Measurements from ENCODE around the gene KDM2A. TPM values are rescaled to one million over a fixed set of nuclear protein-coding genes. Genes with fewer than 3 reads are reported as not detected.
"Not testable (repeated sequence)": the region's sequence is repeated elsewhere in the genome, so short reads cannot be mapped to it uniquely, and the experiment has no call there.

Gene KDM2A
- total and polyA plus RNA-seq, 2 donors (not counting 3 experiments of a cell fraction or from before 2014, with no cell fraction given): 72.2 to 79.5 TPM

DNA sequence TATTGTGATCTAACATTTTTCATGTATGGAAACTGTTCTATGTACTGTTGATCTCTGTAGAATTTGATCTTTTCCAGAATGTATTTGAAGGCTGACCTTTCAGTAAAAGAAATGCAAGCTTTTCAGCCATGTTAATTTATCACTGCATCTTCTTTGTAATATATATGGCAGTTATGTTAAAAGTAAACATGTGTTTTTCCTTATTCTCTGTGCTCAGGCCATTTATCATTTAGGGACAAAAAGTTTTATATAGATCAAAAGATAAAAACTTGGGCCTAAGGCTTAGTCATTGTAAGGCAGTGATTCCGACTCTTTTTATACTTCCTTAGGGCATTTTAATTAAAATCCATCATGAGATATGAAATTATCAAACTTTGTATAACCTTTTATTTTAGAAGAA lies 48.7 kb downstream of the KDM2A start:
- intact Hi-C loops (cut with micrococcal nuclease): loop anchor here (1.0 to 5.0 kb wide), 3 partner anchors 48 to 86 kb away; partner anchors contain the start of gene KDM2A
- no peak for FAIRE-seq
- Histone ChIP-seq H3K9me3 (replicated peaks; ENCODE audit: control insufficient read depth, insufficient read depth, low read length) (no peaks in the 10 kb centered on the region), H2AFZ (ENCODE audit: low read depth, low read length) (no peak overlapping the region), H3K79me2 (ENCODE audit: control insufficient read depth, insufficient read depth, low read length) (peaks cover 77% of the 10 kb centered on the region), H3K9me1 (replicated peaks; ENCODE audit: control insufficient read depth, extremely low read depth, insufficient read depth, low read length) (no peaks in the 10 kb centered on the region), H3K9ac (replicated peaks; ENCODE audit: extremely low read depth, insufficient read depth, low read length) (no peak overlapping the region), H3K4me2 (ENCODE audit: insufficient read depth, low read length) (peak overlapping the region; percentile 47), H3K4me3 (replicated peaks in 1 of 3; ENCODE audit: insufficient read depth in 1 of 3, low read depth in 1 of 3, low read length in 3 of 3) (no peak overlapping the region), H3K27ac (ENCODE audit: insufficient read depth, low read depth, low read length) (no peak overlapping the region), H4K20me1 (replicated peaks; ENCODE audit: control insufficient read depth, extremely low read depth, insufficient read depth, low read length) (no peaks in the 10 kb centered on the region), H3K27me3 (ENCODE audit: control insufficient read depth in 2 of 2, insufficient read depth in 2 of 2, low read length in 2 of 2) (no peaks in the 10 kb centered on the region), H3K36me3 (ENCODE audit: control insufficient read depth in 2 of 2, extremely low read depth in 1 of 2, insufficient read depth in 2 of 2, low read length in 2 of 2) (peaks cover 0 to 3% of the 10 kb centered on the region in 2 experiments), H3K4me1 (ENCODE audit: control insufficient read depth, extremely low read depth, insufficient read depth, low read length) (peaks cover 12% of the 10 kb centered on the region)
- ChIA-PET POLR2A (interaction anchor here (0.6 kb wide), 1 partner anchor 208 kb away, joined by 12 read pairs; no protein-coding TSS in a partner anchor), CTCF (interaction anchor here (0.8 to 1.7 kb wide), 15 partner anchors 9 to 77 kb away, joined by 3 to 12 read pairs (median 5); partner anchors contain the start of gene KDM2A)
- BruUV-seq (replicated peaks): no TSS peak
- dilution Hi-C loops (cut with MboI; ENCODE audit: extremely low pct_ligation_motif_present, low sequenced_read_pairs): no loop called here
- TF ChIP-seq GATA2 (IDR thresholded peaks at IDR 0.05; ENCODE audit: insufficient read depth, insufficient read length, low read depth, low read length) (peak; percentile 33), POLR2AphosphoS5 (IDR thresholded peaks at IDR 0.05; ENCODE audit: insufficient read depth, low read depth, low read length) (no peak), POLR2A (IDR thresholded peaks at IDR 0.05; ENCODE audit: low read depth, low read length) (no peak)
- no peak for DNase-seq (ENCODE audit: low read depth, low spot score)

- H3K9ac ChIP-seq (replicated peaks; ENCODE audit: extremely low read depth, insufficient read depth, low read length); DNase-seq (ENCODE audit: low read depth, low spot score); BruUV-seq (replicated peaks); dilution Hi-C loops (cut with MboI; ENCODE audit: extremely low pct_ligation_motif_present, low sequenced_read_pairs); H3K4me2 ChIP-seq (ENCODE audit: insufficient read depth, low read length); CTCF ChIA-PET; H2AFZ ChIP-seq (ENCODE audit: low read depth, low read length); H3K36me3 ChIP-seq (ENCODE audit: control insufficient read depth in 2 of 2, extremely low read depth in 1 of 2, insufficient read depth in 2 of 2, low read length in 2 of 2); FAIRE-seq; H3K9me1 ChIP-seq (replicated peaks; ENCODE audit: control insufficient read depth, extremely low read depth, insufficient read depth, low read length); H3K9me3 ChIP-seq (replicated peaks; ENCODE audit: control insufficient read depth, insufficient read depth, low read length); H4K20me1 ChIP-seq (replicated peaks; ENCODE audit: control insufficient read depth, extremely low read depth, insufficient read depth, low read length); H3K4me3 ChIP-seq (replicated peaks in 1 of 3; ENCODE audit: insufficient read depth in 1 of 3, low read depth in 1 of 3, low read length in 3 of 3); H3K27ac ChIP-seq (ENCODE audit: insufficient read depth, low read depth, low read length); POLR2A ChIA-PET; H3K27me3 ChIP-seq (ENCODE audit: control insufficient read depth in 2 of 2, insufficient read depth in 2 of 2, low read length in 2 of 2): not testable (repeated sequence)
- Histone ChIP-seq H3K79me2 (ENCODE audit: control insufficient read depth, insufficient read depth, low read length) (peaks cover 76% of the 10 kb centered on the region), H3K4me1 (ENCODE audit: control insufficient read depth, extremely low read depth, insufficient read depth, low read length) (peaks cover 12% of the 10 kb centered on the region)
- intact Hi-C loops (cut with micrococcal nuclease): loop anchor here (1.0 to 5.0 kb wide), 3 partner anchors 50 to 88 kb away; partner anchors contain the start of gene KDM2A
These were observed 49.8 kb downstream of the KDM2A start for GRCh38 chr11:67168911-67169310.
